GM12892 (cell line): ENCODE data around the gene HK3.

ENCODE experiments used
- DNase-seq: peaks from one replicate; pipeline ENCODE4 v3.0.0; 2011; ENCODE audit not compliant: insufficient read length
- FAIRE-seq: peaks from 2 replicates; lab custom pipeline; 2011; peaks lifted over from hg19 to GRCh38; lab: Jason Lieb, UNC
- POLR2A ChIP-seq: IDR thresholded peaks from 2 replicates; pipeline ENCODE4 v1.6.1; 2011; ENCODE audit warnings: low read depth, low read length, control low read depth
- POLR2AphosphoS5 ChIP-seq: IDR thresholded peaks from 2 replicates; pipeline ENCODE4 v1.6.1; 2011; ENCODE audit warnings: low read depth, low read length, control low read depth
- TAF1 ChIP-seq: IDR thresholded peaks from 2 replicates; pipeline ENCODE4 v1.6.1; 2011; ENCODE audit warnings: low read depth, mild to moderate bottlenecking, control low read depth, low read length, borderline replicate concordance

Gene HK3

GRCh38 chr5:176916337-176916736 is 17.2 kb upstream of the HK3 start:
- TF ChIP-seq POLR2A: no peak
- TF ChIP-seq TAF1: no peak
- no peak for TF ChIP-seq POLR2AphosphoS5
- DNase-seq (no peak), FAIRE-seq (no peak)

DNA sequence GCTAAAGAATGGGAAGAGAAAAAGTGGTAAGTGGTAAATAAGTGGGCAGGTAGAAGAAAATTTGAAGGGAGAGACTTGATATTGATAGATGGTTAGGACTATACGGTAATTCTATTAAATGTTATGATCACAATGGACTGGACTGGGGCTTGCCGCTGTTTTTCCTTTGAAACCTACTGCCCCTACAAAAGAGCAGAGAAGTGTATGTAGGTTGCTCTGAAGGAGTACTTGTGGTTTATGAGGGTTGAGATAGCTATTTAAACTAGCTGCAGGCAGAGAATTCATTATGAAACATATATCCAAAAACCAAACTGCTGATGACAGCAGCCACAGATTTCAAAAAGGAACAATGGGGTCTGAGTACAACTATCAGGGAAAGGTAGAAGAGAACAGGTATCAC is 16.8 kb upstream of the HK3 start:
- DNase-seq (no peak), FAIRE-seq (no peak)
- TF ChIP-seq POLR2A: no peak
- no peak for TF ChIP-seq TAF1
- TF ChIP-seq POLR2AphosphoS5: no peak

GRCh38 chr5:176912115-176912514 is 13.0 kb upstream of the HK3 start:
- DNase-seq: no peak
- no peak for FAIRE-seq
- TF ChIP-seq TAF1 (no peak), POLR2A (no peak), POLR2AphosphoS5 (no peak)

- no peak for FAIRE-seq
- no peak for DNase-seq
- TF ChIP-seq TAF1: no peak
- no peak for TF ChIP-seq POLR2A
Measured at GRCh38 chr5:176908675-176909368, 9.7 kb upstream of the HK3 start.

- no peak for FAIRE-seq
- TF ChIP-seq POLR2AphosphoS5 (no peak), TAF1 (no peak), POLR2A (no peak)
- no peak for DNase-seq
Measured at GRCh38 chr5:176906796-176907195, 7.7 kb upstream of the HK3 start.

DNA sequence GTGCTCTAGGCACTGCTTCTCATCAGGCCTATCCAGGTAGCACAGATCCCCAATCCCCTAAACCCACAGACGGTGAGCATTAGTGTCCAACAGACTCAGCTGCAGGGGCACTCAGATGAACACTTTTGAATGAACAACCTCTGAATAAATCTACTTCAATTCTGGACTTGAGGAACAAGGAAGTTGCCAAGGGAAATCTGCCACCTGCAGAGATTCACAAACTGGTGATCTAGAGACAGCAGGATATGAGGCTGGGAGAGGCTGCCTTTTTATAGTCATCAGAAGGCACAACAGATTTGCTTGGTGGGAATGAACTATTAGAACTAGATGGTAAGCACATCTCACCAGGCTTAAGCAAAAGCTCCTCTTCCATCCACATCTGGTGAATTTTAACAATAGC is 7.0 kb upstream of the HK3 start:
- no peak for FAIRE-seq
- DNase-seq: no peak

GRCh38 chr5:176904276-176904675 is 5.1 kb upstream of the HK3 start:
- no peak for DNase-seq
- no peak for FAIRE-seq
- TF ChIP-seq POLR2A (no peak), TAF1 (no peak), POLR2AphosphoS5 (no peak)

More for the DNA sequence above, 7.0 kb upstream of the HK3 start:
- no peak for TF ChIP-seq TAF1
- TF ChIP-seq POLR2AphosphoS5: no peak
- no peak for TF ChIP-seq POLR2A

DNA sequence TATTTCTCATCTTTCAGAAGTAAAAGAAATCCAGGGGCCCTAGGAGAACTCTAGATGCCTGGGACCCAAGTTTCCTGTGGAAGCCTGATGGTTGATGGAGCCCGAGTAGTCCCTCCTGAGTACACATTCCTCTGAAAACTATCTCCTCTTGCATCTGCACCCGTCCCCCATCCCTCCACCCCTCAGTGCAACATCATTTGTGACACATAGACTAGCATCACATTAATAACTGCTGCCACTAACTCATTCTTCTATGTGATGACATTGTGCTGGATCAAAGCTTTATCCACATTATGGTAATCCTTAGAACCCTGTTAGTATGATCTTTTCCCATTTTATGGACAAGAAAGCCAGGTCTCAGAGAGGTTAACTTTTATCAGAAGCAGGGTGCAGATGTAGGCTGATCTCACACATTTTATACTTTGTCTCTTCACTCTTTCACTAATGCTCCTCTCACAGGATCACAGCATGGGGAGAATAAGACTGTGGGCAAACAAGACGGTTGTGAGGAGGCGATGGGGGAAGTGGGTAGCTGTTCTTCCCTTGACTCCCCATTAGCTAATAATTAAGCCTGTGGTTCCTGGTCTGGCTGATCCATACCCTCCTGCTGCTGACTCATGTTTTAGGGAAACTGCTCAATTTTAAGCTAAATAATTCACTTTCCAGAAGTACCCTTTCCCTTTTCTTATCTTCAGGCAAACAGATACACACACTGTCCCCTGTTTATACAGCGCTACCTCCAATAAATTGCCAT is 3.9 kb upstream of the HK3 start:
- no peak for TF ChIP-seq TAF1
- TF ChIP-seq POLR2AphosphoS5: no peak
- TF ChIP-seq POLR2A: no peak
- no peak for FAIRE-seq
- no peak for DNase-seq

DNA sequence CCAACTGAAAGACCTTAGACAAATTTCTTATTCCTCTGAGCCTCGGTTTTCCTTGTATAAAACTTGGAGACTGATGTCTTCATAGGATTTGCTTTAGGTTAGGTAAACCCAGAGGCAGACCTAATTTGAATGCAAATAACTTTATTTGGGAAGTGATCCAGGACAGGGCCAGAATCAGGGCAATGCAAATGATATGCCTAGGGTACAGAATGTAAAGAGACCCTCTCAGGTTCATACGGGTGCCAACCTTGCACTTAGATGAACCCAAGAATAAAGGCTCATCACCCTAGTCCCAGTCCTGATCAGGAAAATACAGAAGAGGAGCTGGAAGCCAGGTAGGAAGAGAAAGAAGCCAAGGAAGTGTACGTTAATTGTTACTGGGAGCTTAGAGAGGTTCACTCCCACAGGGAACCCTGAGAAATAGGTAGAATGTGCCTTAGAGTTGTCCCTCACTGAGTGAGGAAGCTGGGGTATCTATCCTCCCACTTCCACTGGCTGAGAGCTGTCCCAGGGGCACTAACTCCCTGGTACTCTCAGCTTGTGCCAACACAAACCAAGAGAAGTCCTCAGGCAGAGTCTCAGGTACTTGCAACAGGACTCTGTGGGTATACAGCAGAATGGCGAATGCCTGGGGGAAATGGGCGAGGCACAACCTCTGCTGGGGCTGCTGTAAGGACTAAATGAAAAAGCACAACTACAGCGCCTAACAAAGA is 3.1 kb upstream of the HK3 start:
- no peak for FAIRE-seq
- no peak for DNase-seq
- TF ChIP-seq POLR2A: 0 out of 2 replicates have a peak, but pooled peaks have one; percentile 35
- no peak for TF ChIP-seq TAF1
- TF ChIP-seq POLR2AphosphoS5: peak; percentile 34; the same call in 1 of the 2 replicates

DNA sequence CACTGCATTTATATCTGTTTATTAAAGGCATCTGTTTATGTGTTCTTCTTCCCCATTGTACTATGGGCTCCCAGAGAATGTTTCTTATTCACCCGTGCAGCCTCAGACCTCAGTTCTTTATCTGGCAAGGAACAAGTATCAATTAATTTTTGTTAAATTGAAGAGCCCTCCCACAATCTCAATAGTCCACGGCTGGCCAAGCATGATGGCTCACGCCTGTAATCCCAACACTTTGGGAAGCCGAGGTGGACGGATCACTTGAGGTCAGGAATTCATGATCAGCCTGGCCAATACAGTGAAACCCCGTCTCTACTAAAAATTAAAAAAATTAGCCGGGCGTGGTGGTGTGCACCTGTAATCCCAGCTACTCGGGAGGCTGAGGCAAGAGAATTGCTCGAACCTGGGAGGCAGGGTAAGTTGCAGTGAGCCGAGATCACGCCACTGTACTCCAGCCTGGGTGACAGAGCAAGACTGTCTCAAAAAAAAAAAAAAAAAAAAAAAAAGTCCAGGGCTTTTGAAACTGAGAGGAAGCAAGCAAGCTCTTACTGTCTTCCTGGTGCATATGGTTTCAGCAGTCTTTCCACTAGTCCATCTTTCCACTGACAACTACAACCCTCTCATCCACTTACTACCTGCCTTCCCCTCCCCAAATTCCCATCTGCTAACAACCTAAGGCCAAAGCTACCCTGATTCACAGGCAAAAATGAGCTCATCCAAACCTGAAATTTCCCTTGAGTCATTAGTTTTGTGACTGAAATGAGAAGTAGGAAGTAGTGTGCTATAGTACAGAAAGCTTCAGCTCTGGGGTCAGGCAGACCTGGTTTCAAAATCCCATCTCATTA is 2.3 kb upstream of the HK3 start:
- DNase-seq (no peak), FAIRE-seq (peak; percentile 69)
- TF ChIP-seq POLR2AphosphoS5 (no peak), POLR2A (no peak; the same call in 1 of the 2 replicates), TAF1 (no peak)

GRCh38 chr5:176900780-176901204 is 1.6 kb upstream of the HK3 start:
- DNase-seq: no peak
- peak; percentile 40 for FAIRE-seq
- TF ChIP-seq POLR2A (no peak), POLR2AphosphoS5 (no peak), TAF1 (no peak)
